ENCODE results near the gene ANKRD49.
A peak's percentile ranks its signal among the peaks of the same experiment; 100 is the strongest.
"Not testable (repeated sequence)": the region's sequence is repeated elsewhere in the genome, so short reads cannot be mapped to it uniquely, and the experiment has no call there.

The ANKRD49 gene

GRCh38 chr11:94477624-94478023 is 16.2 kb upstream of the ANKRD49 start:
- Mint-ChIP-seq H3K27ac (peak overlapping the region; percentile 29), H3K9me3 (no peaks in the 10 kb centered on the region), H3K36me3 (ENCODE audit: low read depth) (peaks cover 52% of the 10 kb centered on the region), H3K27me3 (ENCODE audit: low read depth) (no peaks in the 10 kb centered on the region), H3K4me1 (ENCODE audit: low read depth) (peaks cover 28% of the 10 kb centered on the region), H3K4me3 (no peak overlapping the region)
- DNase-seq (ENCODE audit: low spot score): no peak

DNA sequence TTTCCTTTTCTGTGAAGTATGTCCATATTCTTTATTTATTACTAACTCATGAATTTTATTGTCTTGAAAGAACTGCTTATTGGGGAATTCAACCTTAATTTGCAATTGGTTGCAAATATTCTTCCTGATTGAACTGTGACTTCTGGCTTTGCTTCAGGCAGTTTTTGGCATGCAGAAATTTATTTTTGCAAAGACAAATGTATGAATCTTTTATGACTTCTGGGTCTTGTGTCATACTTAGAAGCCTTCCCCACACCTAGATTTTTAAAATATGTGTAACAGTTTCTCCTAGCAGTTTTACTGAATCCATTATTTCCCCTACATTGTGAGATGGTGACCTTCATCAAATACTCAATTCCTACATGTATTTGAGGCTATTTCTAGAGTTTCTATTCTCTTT is 12.4 kb upstream of the ANKRD49 start:
- DNase-seq (ENCODE audit: low spot score): no peak
- H3K27me3 Mint-ChIP-seq (ENCODE audit: low read depth): no peaks in the 10 kb centered on the region
- no peaks in the 10 kb centered on the region for H3K9me3 Mint-ChIP-seq
- H3K36me3 Mint-ChIP-seq (ENCODE audit: low read depth): peaks cover 52% of the 10 kb centered on the region
- H3K27ac Mint-ChIP-seq: no peak overlapping the region
- no peak overlapping the region for H3K4me3 Mint-ChIP-seq
- H3K4me1 Mint-ChIP-seq (ENCODE audit: low read depth): peaks cover 10% of the 10 kb centered on the region

DNA sequence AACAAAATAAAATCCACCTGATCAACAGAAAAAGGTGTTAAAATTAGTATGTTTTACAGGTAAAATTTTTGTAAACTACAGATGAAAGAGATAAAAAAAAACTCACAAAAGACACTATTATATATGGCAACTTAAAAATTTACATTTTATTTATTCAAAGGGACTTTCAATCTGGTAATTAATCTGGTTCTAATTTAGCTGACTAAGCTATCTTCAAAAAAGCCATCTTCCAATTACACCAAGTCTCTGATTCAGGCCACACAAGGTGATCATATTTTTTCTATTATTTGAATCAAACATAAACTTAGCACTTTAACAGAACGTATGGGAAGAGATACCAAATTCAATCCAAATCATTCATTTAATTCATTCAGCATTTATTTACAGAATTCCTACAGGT is 7.7 kb upstream of the ANKRD49 start:
- Mint-ChIP-seq H3K4me1 (ENCODE audit: low read depth) (peaks cover 12% of the 10 kb centered on the region), H3K36me3 (ENCODE audit: low read depth) (peaks cover 66% of the 10 kb centered on the region), H3K27me3 (ENCODE audit: low read depth) (no peaks in the 10 kb centered on the region), H3K4me3 (no peak overlapping the region), H3K27ac (no peak overlapping the region), H3K9me3 (no peaks in the 10 kb centered on the region)
- DNase-seq (ENCODE audit: low spot score): no peak

DNA sequence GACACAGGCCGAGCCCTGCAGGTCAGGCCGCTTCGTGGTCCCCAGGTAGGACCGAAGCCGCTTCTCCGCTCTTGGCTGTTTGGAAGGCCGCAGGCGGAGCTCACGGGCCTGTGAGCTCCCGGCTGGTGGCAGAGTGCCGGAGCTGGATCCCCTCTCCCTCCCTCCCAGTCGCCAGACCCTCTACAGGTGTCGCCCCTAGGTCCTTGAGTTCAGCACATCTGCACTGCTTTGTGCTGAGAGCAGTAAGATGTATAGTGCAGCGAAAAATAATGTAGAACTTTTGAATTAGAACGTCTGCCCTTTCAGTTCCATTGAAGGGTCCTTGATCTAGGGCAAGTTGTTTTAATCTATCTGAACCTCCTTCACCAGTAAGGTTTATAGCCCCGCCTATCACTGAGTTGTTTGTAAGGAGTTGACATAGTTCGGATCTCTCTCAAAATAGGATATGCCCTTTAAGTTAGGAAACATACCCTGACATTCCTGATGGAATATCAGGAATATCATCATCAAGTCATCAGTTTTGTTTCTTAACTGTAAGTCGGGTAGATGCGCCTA is 419 bp downstream of the ANKRD49 start:
- Mint-ChIP-seq H3K9me3 (no peaks in the 10 kb centered on the region), H3K27me3 (ENCODE audit: low read depth) (no peaks in the 10 kb centered on the region), H3K36me3 (ENCODE audit: low read depth) (peaks cover 33% of the 10 kb centered on the region), H3K27ac (peak overlapping the region; percentile 89), H3K4me3 (peak overlapping the region; percentile 91), H3K4me1 (ENCODE audit: low read depth) (peaks cover 35% of the 10 kb centered on the region)
- DNase-seq (ENCODE audit: low spot score): no peak

- peaks cover 31% of the 10 kb centered on the region for H3K36me3 Mint-ChIP-seq (ENCODE audit: low read depth)
- no peaks in the 10 kb centered on the region for H3K9me3 Mint-ChIP-seq
- peaks cover 9% of the 10 kb centered on the region for H3K4me1 Mint-ChIP-seq (ENCODE audit: low read depth)
- DNase-seq (ENCODE audit: low spot score): no peak
- no peak overlapping the region for H3K27ac Mint-ChIP-seq
- no peaks in the 10 kb centered on the region for H3K27me3 Mint-ChIP-seq (ENCODE audit: low read depth)
- no peak overlapping the region for H3K4me3 Mint-ChIP-seq
Measured at GRCh38 chr11:94500181-94500580, 6.4 kb downstream of the ANKRD49 start.

- no peaks in the 10 kb centered on the region for H3K9me3 Mint-ChIP-seq
- peaks cover 28% of the 10 kb centered on the region for H3K36me3 Mint-ChIP-seq (ENCODE audit: low read depth)
- no peak overlapping the region for H3K4me3 Mint-ChIP-seq
- DNase-seq (ENCODE audit: low spot score): no peak
- peaks cover 5% of the 10 kb centered on the region for H3K27me3 Mint-ChIP-seq (ENCODE audit: low read depth)
- no peak overlapping the region for H3K27ac Mint-ChIP-seq
- H3K4me1 Mint-ChIP-seq (ENCODE audit: low read depth): no peaks in the 10 kb centered on the region
Measured at GRCh38 chr11:94501522-94501921, 7.7 kb downstream of the ANKRD49 start.

GRCh38 chr11:94504689-94505293 is 11.0 kb downstream of the ANKRD49 start:
- no peak for DNase-seq (ENCODE audit: low spot score)
- no peaks in the 10 kb centered on the region for H3K4me1 Mint-ChIP-seq (ENCODE audit: low read depth)
- H3K36me3 Mint-ChIP-seq (ENCODE audit: low read depth): peaks cover 5% of the 10 kb centered on the region
- H3K4me3 Mint-ChIP-seq: no peak overlapping the region
- H3K27me3 Mint-ChIP-seq (ENCODE audit: low read depth): peaks cover 14% of the 10 kb centered on the region
- no peaks in the 10 kb centered on the region for H3K9me3 Mint-ChIP-seq
- no peak overlapping the region for H3K27ac Mint-ChIP-seq

- H3K27ac Mint-ChIP-seq; H3K9me3 Mint-ChIP-seq; H3K4me1 Mint-ChIP-seq (ENCODE audit: low read depth); H3K4me3 Mint-ChIP-seq; DNase-seq (ENCODE audit: low spot score); H3K36me3 Mint-ChIP-seq (ENCODE audit: low read depth): not testable (repeated sequence)
- H3K27me3 Mint-ChIP-seq (ENCODE audit: low read depth): peaks cover 29% of the 10 kb centered on the region
Measured at GRCh38 chr11:94506513-94506912, 12.7 kb downstream of the ANKRD49 start.

DNA sequence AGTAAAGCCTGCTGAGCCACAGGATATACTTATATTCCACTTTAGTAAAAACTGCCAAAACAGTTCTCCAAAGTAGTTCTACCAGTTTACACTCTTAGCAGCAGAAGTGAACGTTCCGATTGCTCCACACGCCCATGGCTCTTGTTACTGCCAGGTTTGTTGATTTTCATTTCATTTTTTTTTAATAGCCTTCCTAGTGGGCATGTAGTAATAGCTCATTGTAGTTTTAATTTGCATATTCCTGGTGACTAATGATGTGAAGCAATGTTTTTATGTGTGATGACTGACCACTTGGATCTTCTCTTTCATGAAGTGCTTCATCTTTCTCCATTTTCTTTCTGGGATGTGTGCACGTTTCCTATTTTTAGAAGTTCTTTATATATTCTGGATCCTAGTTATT is 13.7 kb downstream of the ANKRD49 start:
- no peak for DNase-seq (ENCODE audit: low spot score)
- Mint-ChIP-seq H3K27ac (no peak overlapping the region), H3K9me3 (no peaks in the 10 kb centered on the region), H3K36me3 (ENCODE audit: low read depth) (no peaks in the 10 kb centered on the region), H3K4me3 (no peak overlapping the region), H3K27me3 (ENCODE audit: low read depth) (peaks cover 37% of the 10 kb centered on the region), H3K4me1 (ENCODE audit: low read depth) (peaks cover 6% of the 10 kb centered on the region)

DNA sequence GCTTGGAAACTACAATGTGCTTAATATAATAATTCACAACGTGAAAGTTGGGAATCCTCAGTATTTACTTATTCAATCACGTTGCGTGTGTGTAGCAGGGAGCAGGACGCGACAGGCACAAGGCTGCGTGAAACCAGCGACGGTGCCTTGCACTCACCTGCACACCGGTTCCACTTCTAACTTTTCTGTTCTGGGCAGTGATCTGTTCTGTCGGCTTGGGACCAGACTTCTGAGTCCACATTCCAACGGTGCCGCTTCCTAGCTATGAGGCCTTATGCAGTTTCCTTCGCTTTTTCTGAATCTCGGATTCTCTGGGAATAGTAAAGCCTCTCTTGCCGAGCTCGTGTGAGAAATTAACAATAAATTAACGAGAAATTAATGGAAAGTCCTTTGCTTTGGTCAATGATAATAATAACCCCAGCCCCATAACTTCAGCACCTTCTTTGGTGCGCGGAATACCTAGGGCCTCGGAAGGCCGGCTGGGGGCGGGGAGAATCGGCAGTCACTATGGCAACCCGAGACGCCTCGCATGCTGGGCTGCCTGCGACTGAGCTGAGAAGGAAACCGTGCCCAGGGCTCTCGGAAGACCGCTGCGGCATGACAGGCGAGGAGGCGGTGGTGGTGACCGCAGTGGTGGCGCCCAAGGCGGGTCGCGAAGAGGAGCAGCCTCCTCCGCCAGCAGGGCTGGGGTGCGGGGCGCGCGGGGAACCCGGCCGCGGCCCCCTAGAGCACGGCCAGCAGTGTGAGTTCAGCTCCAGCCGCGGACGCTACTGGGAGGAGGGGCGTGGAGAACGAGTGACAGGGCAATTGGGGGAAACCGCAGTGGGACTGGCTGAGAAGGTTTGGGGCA is 18.4 kb downstream of the ANKRD49 start, which contains the start of gene C11orf97:
C11orf97 (plus strand) TSS at position 530 of the 850 bp plus-strand sequence; CDS start at position 598, 68 bp downstream.
- peak; percentile 41 for DNase-seq (ENCODE audit: low spot score)
- H3K36me3 Mint-ChIP-seq (ENCODE audit: low read depth): no peaks in the 10 kb centered on the region
- H3K27ac Mint-ChIP-seq: no peak within 1 kb of the TSS
- H3K4me3 Mint-ChIP-seq: peak within 1 kb of the TSS; percentile 69
- peaks cover 62% of the 10 kb centered on the region for H3K27me3 Mint-ChIP-seq (ENCODE audit: low read depth)
- peaks cover 11% of the 10 kb centered on the region for H3K4me1 Mint-ChIP-seq (ENCODE audit: low read depth)
- no peaks in the 10 kb centered on the region for H3K9me3 Mint-ChIP-seq

DNA sequence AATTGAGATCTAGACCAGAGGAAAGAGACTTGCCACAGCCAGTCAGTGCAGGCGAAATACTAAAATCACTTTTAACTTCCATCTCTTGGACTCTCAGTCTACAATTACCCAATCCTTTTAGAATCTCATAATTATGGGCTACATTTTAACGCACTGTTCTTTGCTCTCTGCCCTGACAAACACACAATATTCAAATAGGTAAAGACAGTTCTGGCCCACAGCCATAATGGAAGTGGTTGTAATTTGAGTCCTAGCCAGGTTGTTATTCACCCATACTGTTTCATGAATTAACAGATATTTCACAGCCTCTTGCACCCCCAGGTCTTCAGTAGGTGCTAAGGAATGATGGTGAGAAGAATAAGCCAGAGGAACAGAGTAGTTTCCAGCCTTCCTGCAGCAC is 19.3 kb downstream of the ANKRD49 start:
- no peaks in the 10 kb centered on the region for H3K36me3 Mint-ChIP-seq (ENCODE audit: low read depth)
- peaks cover 11% of the 10 kb centered on the region for H3K4me1 Mint-ChIP-seq (ENCODE audit: low read depth)
- no peak overlapping the region for H3K27ac Mint-ChIP-seq
- no peak for DNase-seq (ENCODE audit: low spot score)
- H3K27me3 Mint-ChIP-seq (ENCODE audit: low read depth): peaks cover 62% of the 10 kb centered on the region
- H3K9me3 Mint-ChIP-seq: no peaks in the 10 kb centered on the region
- H3K4me3 Mint-ChIP-seq: no peak overlapping the region

- DNase-seq (ENCODE audit: low spot score): no peak
- Mint-ChIP-seq H3K4me3 (no peak overlapping the region), H3K4me1 (ENCODE audit: low read depth) (peaks cover 11% of the 10 kb centered on the region), H3K27ac (no peak overlapping the region), H3K36me3 (ENCODE audit: low read depth) (no peaks in the 10 kb centered on the region), H3K27me3 (ENCODE audit: low read depth) (peaks cover 49% of the 10 kb centered on the region), H3K9me3 (no peaks in the 10 kb centered on the region)
Measured at GRCh38 chr11:94515398-94515797, 21.6 kb downstream of the ANKRD49 start.

DNA sequence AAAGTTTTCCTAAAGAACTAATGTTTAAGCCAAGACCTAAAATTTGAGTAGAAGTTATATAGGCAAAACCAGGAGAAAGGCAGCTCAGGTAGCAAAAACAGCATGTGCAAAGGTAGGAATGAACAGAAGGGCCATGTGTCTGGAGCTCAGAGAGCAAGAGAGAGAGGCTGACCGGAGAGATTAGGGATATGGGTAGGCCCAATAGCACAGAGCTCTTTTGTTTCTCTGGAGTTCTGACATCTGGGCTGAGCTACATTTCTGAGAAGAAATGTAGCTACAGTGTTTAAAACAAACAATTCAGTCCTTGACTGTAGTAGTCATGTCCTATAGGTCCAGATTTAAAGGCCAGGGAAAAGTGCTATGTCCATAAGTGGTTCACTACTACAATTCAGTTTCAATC is 22.9 kb downstream of the ANKRD49 start:
- Mint-ChIP-seq H3K36me3 (ENCODE audit: low read depth) (no peaks in the 10 kb centered on the region), H3K27me3 (ENCODE audit: low read depth) (peaks cover 36% of the 10 kb centered on the region), H3K27ac (no peak overlapping the region), H3K9me3 (no peaks in the 10 kb centered on the region), H3K4me3 (no peak overlapping the region), H3K4me1 (ENCODE audit: low read depth) (peaks cover 11% of the 10 kb centered on the region)
- no peak for DNase-seq (ENCODE audit: low spot score)

- no peaks in the 10 kb centered on the region for H3K4me1 Mint-ChIP-seq (ENCODE audit: low read depth)
- no peaks in the 10 kb centered on the region for H3K36me3 Mint-ChIP-seq (ENCODE audit: low read depth)
- no peak for DNase-seq (ENCODE audit: low spot score)
- peaks cover 26% of the 10 kb centered on the region for H3K27me3 Mint-ChIP-seq (ENCODE audit: low read depth)
- H3K4me3 Mint-ChIP-seq: no peak overlapping the region
- no peak overlapping the region for H3K27ac Mint-ChIP-seq
- no peaks in the 10 kb centered on the region for H3K9me3 Mint-ChIP-seq
Measured at GRCh38 chr11:94518300-94518699, 24.5 kb downstream of the ANKRD49 start.

Measured in T-helper 2 cell treated with Interferon-gamma antibody and Interleukin-4, amounts not matched to agents 5 μg/mL and 100 μg/mL, for 36 hours (primary cell).